ENCODE measurements around the gene OR56A1.
"Not testable (repeated sequence)": the region's sequence is repeated elsewhere in the genome, so short reads cannot be mapped to it uniquely, and the experiment has no call there.

Gene OR56A1

GRCh38 chr11:6030708-6031405, at the start of gene OR56A1:
Gene OR56A1, minus strand, starts transcription at chr11:6030758. Its CDS starts 3,066 bp downstream, at chr11:6027692.
- in situ Hi-C loops (cut with MboI; ENCODE audit: low sequenced_read_pairs, unreplicated experiment), result no loop called here
- DNase-seq (ENCODE audit: low spot score), result no peak
- no peak for TF ChIP-seq CTCF (IDR thresholded peaks at IDR 0.05; ENCODE audit: borderline replicate concordance, control extremely low read depth, extremely low read depth, insufficient read depth, missing control alignments)

GRCh38 chr11:6079463-6079862, 48.9 kb upstream of the OR56A1 start:
- DNase-seq (ENCODE audit: low spot score), result no peak
- TF ChIP-seq CTCF (IDR thresholded peaks at IDR 0.05; ENCODE audit: borderline replicate concordance, control extremely low read depth, extremely low read depth, insufficient read depth, missing control alignments), result no peak
- in situ Hi-C loops (cut with MboI; ENCODE audit: low sequenced_read_pairs, unreplicated experiment), result no loop called here

GRCh38 chr11:6077723-6078122, 47.2 kb upstream of the OR56A1 start:
- in situ Hi-C loops (cut with MboI; ENCODE audit: low sequenced_read_pairs, unreplicated experiment), result no loop called here
- DNase-seq (ENCODE audit: low spot score), result no peak
- no peak for TF ChIP-seq CTCF (IDR thresholded peaks at IDR 0.05; ENCODE audit: borderline replicate concordance, control extremely low read depth, extremely low read depth, insufficient read depth, missing control alignments)

- DNase-seq (ENCODE audit: low spot score); in situ Hi-C loops (cut with MboI; ENCODE audit: low sequenced_read_pairs, unreplicated experiment): not testable (repeated sequence)
These were observed 45.9 kb upstream of the OR56A1 start for GRCh38 chr11:6076443-6076842.

GRCh38 chr11:6067502-6067901, 36.9 kb upstream of the OR56A1 start:
- in situ Hi-C loops (cut with MboI; ENCODE audit: low sequenced_read_pairs, unreplicated experiment), result no loop called here
- DNase-seq (ENCODE audit: low spot score), result no peak
- no peak for TF ChIP-seq CTCF (IDR thresholded peaks at IDR 0.05; ENCODE audit: borderline replicate concordance, control extremely low read depth, extremely low read depth, insufficient read depth, missing control alignments)

GRCh38 chr11:6062691-6063358, 32.3 kb upstream of the OR56A1 start:
- DNase-seq (ENCODE audit: low spot score), result no peak
- in situ Hi-C loops (cut with MboI; ENCODE audit: low sequenced_read_pairs, unreplicated experiment), result no loop called here
- no peak for TF ChIP-seq CTCF (IDR thresholded peaks at IDR 0.05; ENCODE audit: borderline replicate concordance, control extremely low read depth, extremely low read depth, insufficient read depth, missing control alignments)

- TF ChIP-seq CTCF (IDR thresholded peaks at IDR 0.05; ENCODE audit: borderline replicate concordance, control extremely low read depth, extremely low read depth, insufficient read depth, missing control alignments), result no peak
- in situ Hi-C loops (cut with MboI; ENCODE audit: low sequenced_read_pairs, unreplicated experiment), result no loop called here
These were observed 30.9 kb upstream of the OR56A1 start for GRCh38 chr11:6061475-6061874.

More at GRCh38 chr11:6061475-6061874, 30.9 kb upstream of the OR56A1 start:
- no peak for DNase-seq (ENCODE audit: low spot score)

All from GM13976 (cell line).